HFF-Myc (cell line): ENCODE measurements around the gene SREBF2.

ENCODE experiments used
- DNase-seq: peaks from one replicate; pipeline ENCODE4 v3.0.0-alpha.2; 2011; ENCODE audit warnings: low read depth; ENCODE audit errors: extremely low read depth
- H3K4me3 ChIP-seq: replicated peaks from 2 replicates; pipeline ENCODE4 v1.5.1; 2011; ENCODE audit warnings: low read depth, mild to moderate bottlenecking, control low read depth, low read length
- CTCF ChIP-seq: IDR thresholded peaks from 2 replicates; pipeline ENCODE4 v1.5.1; 2012; ENCODE audit warnings: mild to moderate bottlenecking, low read depth, low read length, control low read depth; ENCODE audit errors: missing control alignments

Gene SREBF2

GRCh38 chr22:41906822-41907221 is 73.9 kb downstream of the SREBF2 start:
- DNase-seq: no peak
- no peak for TF ChIP-seq CTCF

GRCh38 chr22:41907436-41908401 is 74.8 kb downstream of the SREBF2 start:
- DNase-seq: no peak

More at GRCh38 chr22:41906822-41907221, 73.9 kb downstream of the SREBF2 start:
- no peak overlapping the region for H3K4me3 ChIP-seq

GRCh38 chr22:41908411-41909309 is 75.8 kb downstream of the SREBF2 start:
- H3K4me3 ChIP-seq: no peak overlapping the region
- DNase-seq: no peak
- TF ChIP-seq CTCF: no peak

More at GRCh38 chr22:41907436-41908401, 74.8 kb downstream of the SREBF2 start:
- no peak overlapping the region for H3K4me3 ChIP-seq
- TF ChIP-seq CTCF: no peak

DNA sequence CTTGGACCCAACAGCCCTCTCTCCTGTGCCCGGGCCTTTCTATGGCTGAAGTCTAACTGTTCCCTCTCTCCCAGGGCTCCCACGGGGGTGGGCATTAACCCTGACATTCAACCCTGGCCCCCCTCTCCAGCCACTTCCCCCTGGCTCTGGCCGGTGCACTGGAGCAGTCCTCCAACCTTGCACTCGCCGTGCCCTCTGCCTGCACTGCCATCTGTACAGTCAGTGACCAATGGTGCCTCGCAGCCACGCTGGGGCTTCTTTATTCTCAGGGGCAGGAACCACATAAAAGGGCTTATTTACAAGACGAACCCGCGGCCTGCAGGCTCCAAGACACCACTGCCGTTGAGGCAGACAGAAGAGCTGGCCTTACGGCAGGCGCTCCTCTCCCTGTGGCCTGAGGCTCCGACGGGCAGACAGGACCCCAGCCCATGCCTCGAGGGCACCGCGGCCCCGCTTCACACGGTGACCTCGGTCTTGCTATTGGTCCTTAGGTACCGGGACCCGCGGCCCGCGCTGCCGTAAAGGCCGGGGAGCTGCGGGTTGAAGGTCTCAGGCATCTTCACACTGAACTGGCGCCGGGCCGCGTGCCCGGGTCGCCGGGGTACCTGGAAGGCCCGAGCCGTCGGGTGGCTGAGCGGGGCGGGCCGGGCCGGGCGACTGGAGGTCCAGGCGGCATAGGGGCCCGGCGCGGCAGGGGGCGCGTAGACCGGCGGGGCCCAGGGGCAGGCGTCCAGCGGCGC is 76.6 kb downstream of the SREBF2 start:
- DNase-seq: no peak
- TF ChIP-seq CTCF: no peak
- no peak overlapping the region for H3K4me3 ChIP-seq

DNA sequence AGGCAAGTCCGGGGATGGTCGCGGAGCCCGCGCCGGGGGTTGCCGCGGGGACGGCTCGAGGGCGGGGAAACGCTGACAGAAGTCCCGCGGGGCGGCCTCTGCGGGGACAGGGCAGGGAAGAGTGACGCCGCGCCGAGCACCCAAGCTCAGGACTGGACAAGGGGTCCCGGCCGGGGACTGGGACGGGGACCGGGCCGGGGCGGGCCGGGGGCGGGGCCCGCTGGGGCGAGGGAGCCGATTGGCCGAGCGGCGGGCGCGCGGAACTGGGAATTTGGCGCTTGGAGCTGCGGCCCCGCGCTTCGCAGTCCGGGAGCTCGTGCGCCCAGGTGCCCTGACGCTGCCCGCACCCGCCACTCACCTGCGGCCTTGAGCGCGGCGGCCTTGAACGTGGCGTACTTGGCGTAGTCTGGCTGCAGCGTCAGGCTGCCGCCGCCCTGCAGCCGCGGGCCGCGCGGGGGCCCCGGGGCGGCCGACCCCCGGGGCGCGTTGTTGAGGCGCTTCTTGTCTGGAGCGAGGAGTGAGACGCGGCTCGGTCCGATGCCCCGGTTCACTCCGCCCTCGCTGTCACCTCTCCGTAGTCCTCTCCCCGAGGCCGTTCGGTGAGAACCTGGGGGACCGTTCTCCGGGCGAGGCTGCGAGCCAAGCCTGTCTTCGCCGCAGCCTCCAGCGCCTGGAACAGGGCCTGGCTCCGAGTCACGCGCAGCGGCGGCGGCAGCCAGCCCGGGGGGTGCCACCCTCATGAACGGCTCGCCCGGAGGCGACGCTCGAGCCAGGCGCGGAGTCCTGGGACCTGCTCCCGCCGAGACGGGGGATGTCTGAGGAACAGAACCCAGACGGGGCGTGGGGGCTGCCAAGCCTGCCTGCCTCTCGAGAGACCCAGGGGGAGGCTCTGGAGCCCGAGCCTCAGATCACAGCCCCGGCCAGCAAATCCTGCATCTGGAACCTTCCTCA is 77.4 kb downstream of the SREBF2 start:
- H3K4me3 ChIP-seq: no peak overlapping the region
- no peak for DNase-seq

More for the DNA sequence above, 77.4 kb downstream of the SREBF2 start:
- no peak for TF ChIP-seq CTCF
